HEK293 (cell line): ENCODE measurements around the gene DNAH1.

ENCODE experiments used
- CTCF ChIA-PET: fragments of 350-600 bp; formaldehyde crosslinking; extraction: SDS; loops from one replicate; lab custom pipeline; 2021; ENCODE audit warnings: antibody characterized with exemption; lab: Yijun Ruan, JAX
- POLR2A ChIA-PET: fragments of 300-600 bp; formaldehyde crosslinking; extraction: SDS; loops from one replicate; lab custom pipeline; 2020; ENCODE audit warnings: antibody characterized with exemption, inconsistent platforms; lab: Yijun Ruan, JAX
- H3K27ac ChIP-seq: fragments of 200-500 bp; sonication (Bioruptor generic); 2 replicates; pipeline ENCODE4 v1.5.1; 2014; ENCODE audit warnings: low read depth, low read length, control low read depth, inconsistent platforms; ENCODE audit errors: extremely low read depth
- H3K36me3 ChIP-seq, 2 experiments: fragments of 200-500 bp in 1 of 2; sonication (Bioruptor generic) in 1 of 2; 1 replicate in 1 of 2; 2 replicates in 1 of 2; pipeline ENCODE4 v1.5.1; 2014 to 2017; ENCODE audit warnings: inconsistent platforms in 2 of 2, low read length in 2 of 2; ENCODE audit not compliant: control insufficient read depth in 2 of 2, insufficient read depth in 1 of 2
- H3K4me1 ChIP-seq: fragments of 200-500 bp; sonication (Bioruptor generic); 2 replicates; pipeline ENCODE4 v1.5.1; 2014; ENCODE audit warnings: mild to moderate bottlenecking, low read length, inconsistent platforms; ENCODE audit not compliant: control insufficient read depth, insufficient read depth
- H3K4me3 ChIP-seq: 2 replicates; pipeline ENCODE4 v1.5.1; 2011; ENCODE audit warnings: low read depth, mild to moderate bottlenecking, control low read depth, low read length, moderate library complexity
- H3K9me3 ChIP-seq: fragments of 200-500 bp; sonication (Bioruptor generic); 2 replicates; pipeline ENCODE4 v1.5.1; 2014; ENCODE audit warnings: low read depth, low read length, inconsistent platforms; ENCODE audit not compliant: control insufficient read depth, insufficient read depth
- BCL11A ChIP-seq: fragments of 450-650 bp; formaldehyde crosslinking; IDR thresholded peaks from 2 replicates; pipeline ENCODE4 v1.5.1; 2016; ENCODE audit warnings: low read depth, missing biosample characterization, missing genetic modification characterization
- KLF7 ChIP-seq: fragments of 450-650 bp; formaldehyde crosslinking; IDR thresholded peaks from 2 replicates; pipeline ENCODE4 v1.5.1; 2016; ENCODE audit warnings: missing biosample characterization, missing genetic modification characterization, borderline replicate concordance
- OSR2 ChIP-seq: fragments of 450-650 bp; formaldehyde crosslinking; IDR thresholded peaks from 2 replicates; pipeline ENCODE4 v1.5.1; 2016; ENCODE audit warnings: missing biosample characterization, missing genetic modification characterization
- SP2 ChIP-seq: fragments of 450-650 bp; formaldehyde crosslinking; IDR thresholded peaks from 2 replicates; pipeline ENCODE4 v1.5.1; 2016; ENCODE audit warnings: missing biosample characterization, missing genetic modification characterization
- SP3 ChIP-seq: fragments of 450-650 bp; formaldehyde crosslinking; IDR thresholded peaks from 2 replicates; pipeline ENCODE4 v1.5.1; 2016; ENCODE audit warnings: missing biosample characterization, missing genetic modification characterization
- SP7 ChIP-seq: fragments of 450-650 bp; formaldehyde crosslinking; IDR thresholded peaks from 2 replicates; pipeline ENCODE4 v1.5.1; 2016; ENCODE audit warnings: missing biosample characterization, missing genetic modification characterization
- ZBTB8A ChIP-seq: fragments of 450-650 bp; formaldehyde crosslinking; IDR thresholded peaks from 2 replicates; pipeline ENCODE4 v1.5.1; 2016; ENCODE audit warnings: missing biosample characterization, missing genetic modification characterization
- ZFP41 ChIP-seq: fragments of 450-650 bp; formaldehyde crosslinking; IDR thresholded peaks from 2 replicates; pipeline ENCODE4 v1.5.1; 2016; ENCODE audit warnings: missing biosample characterization, missing genetic modification characterization, borderline replicate concordance
- ZIC2 ChIP-seq: fragments of 450-650 bp; formaldehyde crosslinking; IDR thresholded peaks from 2 replicates; pipeline ENCODE4 v1.5.1; 2016; ENCODE audit warnings: missing biosample characterization, missing genetic modification characterization
- ZNF184 ChIP-seq: fragments of 450-650 bp; IDR thresholded peaks from 2 replicates; pipeline ENCODE4 v1.5.1; 2018; ENCODE audit warnings: missing biosample characterization, mild to moderate bottlenecking, missing genetic modification characterization
- ZNF292 ChIP-seq: fragments of 450-650 bp; formaldehyde crosslinking; IDR thresholded peaks from 2 replicates; pipeline ENCODE4 v1.5.1; 2016; ENCODE audit warnings: low read depth, missing biosample characterization, missing genetic modification characterization, borderline replicate concordance
- ZNF354C ChIP-seq: fragments of 450-650 bp; formaldehyde crosslinking; IDR thresholded peaks from 2 replicates; pipeline ENCODE4 v1.5.1; 2016; ENCODE audit warnings: missing biosample characterization, missing genetic modification characterization, low read depth, borderline replicate concordance
- ZNF473 ChIP-seq: fragments of 450-650 bp; formaldehyde crosslinking; IDR thresholded peaks from 2 replicates; pipeline ENCODE4 v1.5.1; 2017; ENCODE audit warnings: missing biosample characterization, missing genetic modification characterization
- ZNF510 ChIP-seq: fragments of 450-650 bp; formaldehyde crosslinking; IDR thresholded peaks from 2 replicates; pipeline ENCODE4 v1.5.1; 2018; ENCODE audit warnings: mild to moderate bottlenecking, missing genetic modification characterization, missing biosample characterization; ENCODE audit not compliant: insufficient replicate concordance
- ZNF521 ChIP-seq: fragments of 450-650 bp; formaldehyde crosslinking; IDR thresholded peaks from 2 replicates; pipeline ENCODE4 v1.5.1; 2017; ENCODE audit warnings: missing biosample characterization, mild to moderate bottlenecking, missing genetic modification characterization
- ZNF596 ChIP-seq: fragments of 450-650 bp; IDR thresholded peaks from 2 replicates; pipeline ENCODE4 v1.5.0; 2018; ENCODE audit warnings: missing biosample characterization, mild to moderate bottlenecking, missing genetic modification characterization, moderate library complexity
- ZNF621 ChIP-seq: fragments of 450-650 bp; formaldehyde crosslinking; IDR thresholded peaks from 2 replicates; pipeline ENCODE4 v1.5.1; 2017; ENCODE audit warnings: missing biosample characterization, missing genetic modification characterization
- ZNF629 ChIP-seq: fragments of 450-650 bp; formaldehyde crosslinking; IDR thresholded peaks from 2 replicates; pipeline ENCODE4 v1.5.1; 2017; ENCODE audit warnings: missing biosample characterization, missing genetic modification characterization
- ZNF785 ChIP-seq: fragments of 450-650 bp; formaldehyde crosslinking; IDR thresholded peaks from 2 replicates; pipeline ENCODE4 v1.5.1; 2016; ENCODE audit warnings: missing biosample characterization, missing genetic modification characterization
- TF ChIP-seq, protein P1 (sequence below): fragments of 450-650 bp; formaldehyde crosslinking; optimal IDR thresholded peaks from 2 replicates; pipeline ENCODE3; 2016; ENCODE audit warnings: missing biosample characterization, mild to moderate bottlenecking, missing genetic modification characterization
- TF ChIP-seq, protein P2 (sequence below): fragments of 450-650 bp; formaldehyde crosslinking; IDR thresholded peaks from 2 replicates; pipeline ENCODE4 v1.5.1; 2016; ENCODE audit warnings: missing biosample characterization, missing genetic modification characterization
- TF ChIP-seq, protein P3 (sequence below): fragments of 450-650 bp; formaldehyde crosslinking; IDR thresholded peaks from 2 replicates; pipeline ENCODE4 v1.5.1; 2017; ENCODE audit warnings: missing biosample characterization, missing genetic modification characterization
- TF ChIP-seq, protein P4 (sequence below): fragments of 450-650 bp; formaldehyde crosslinking; IDR thresholded peaks from 2 replicates; pipeline ENCODE4 v1.5.1; 2016; ENCODE audit warnings: missing biosample characterization, missing genetic modification characterization, borderline replicate concordance

Gene DNAH1

DNA sequence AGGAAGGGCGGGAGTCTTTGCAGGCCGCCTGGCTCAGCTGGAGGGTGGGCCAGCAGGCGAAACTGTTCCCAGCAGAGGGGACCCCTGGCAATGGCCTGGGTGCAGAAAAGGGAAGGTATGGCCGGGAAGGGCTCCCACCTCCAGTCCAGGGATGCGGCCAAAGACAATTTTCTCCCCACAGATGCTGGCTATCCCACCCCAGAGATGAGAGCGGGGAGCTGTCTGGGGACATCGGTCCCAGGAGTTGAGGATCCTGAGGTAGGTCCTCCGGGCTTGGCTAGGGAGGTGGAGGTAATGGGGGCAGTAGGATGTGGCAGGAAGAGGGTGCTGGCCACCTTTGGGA is 127.1 kb downstream of the DNAH1 start (continued):
- no peak for TF ChIP-seq ZNF521

DNA sequence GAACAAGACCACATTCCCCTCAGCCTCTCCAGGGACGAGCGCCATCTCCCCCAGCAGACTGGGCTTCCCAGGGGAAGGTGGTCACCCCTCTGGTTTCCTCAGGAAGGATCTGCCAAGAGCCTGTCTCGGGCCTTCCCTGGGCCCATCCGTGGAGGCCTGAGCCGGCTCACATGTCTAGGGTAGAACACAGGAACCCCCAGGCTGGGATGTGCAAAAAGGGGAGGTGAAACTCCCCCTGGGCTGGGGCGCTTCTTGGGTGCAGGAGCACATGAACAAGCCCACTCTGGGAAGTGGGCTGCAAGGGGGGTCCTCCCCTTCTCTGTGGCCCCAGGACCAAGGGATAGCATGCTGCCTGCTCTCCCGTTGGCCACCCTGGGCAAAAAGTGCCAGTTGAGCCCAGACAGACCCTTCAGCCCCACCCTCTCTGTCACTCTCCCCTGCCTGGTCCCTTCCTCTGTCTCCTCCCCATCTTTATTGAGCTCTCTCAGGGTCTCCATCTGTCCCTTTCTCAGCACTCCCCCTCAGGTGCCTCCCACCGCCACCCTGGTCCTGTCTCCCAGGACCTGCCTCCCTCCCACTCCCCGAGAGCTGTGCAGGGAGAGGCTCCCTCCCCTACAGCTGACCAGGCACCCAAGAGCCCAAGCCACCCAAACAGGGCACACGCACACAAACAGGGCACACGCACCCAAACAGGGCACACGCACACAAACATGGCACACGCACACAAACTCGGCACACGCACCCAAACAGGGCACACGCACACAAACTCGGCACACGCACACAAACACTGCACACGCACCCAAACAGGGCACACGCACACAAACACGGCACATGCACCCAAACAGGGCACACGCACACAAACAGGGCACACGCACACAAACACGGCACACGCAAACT is 127.9 kb downstream of the DNAH1 start:
- CTCF ChIA-PET, result interaction anchor here (1.1 to 7.9 kb wide), 2 partner anchors 17 to 32 kb away, joined by 5 to 97 read pairs; no protein-coding TSS in a partner anchor
- Histone ChIP-seq H3K9me3 (no peaks in the 10 kb centered on the region), H3K27ac (no peak overlapping the region), H3K4me3 (no peak overlapping the region), H3K4me1 (no peaks in the 10 kb centered on the region), H3K36me3 (no peaks in the 10 kb centered on the region)
- TF ChIP-seq ZNF473 (tag by site-specific recombination) (no peak), ZBTB8A (no peak), ZNF621 (tag by site-specific recombination) (no peak), ZFP41 (tag by site-specific recombination) (no peak), SP3 (tag by site-specific recombination) (no peak), KLF7 (tag by site-specific recombination) (no peak), OSR2 (tag by site-specific recombination) (no peak), SP2 (peak; percentile 16; the same call in 1 of the 2 replicates), ZNF596 (tag by site-specific recombination) (no peak), ZNF354C (no peak), ZIC2 (tag by site-specific recombination) (no peak), SP7 (tag by site-specific recombination) (no peak), ZNF510 (tag by site-specific recombination) (no peak), ZNF785 (tag by site-specific recombination) (no peak), ZNF629 (tag by site-specific recombination) (no peak), BCL11A (no peak), ZNF292 (tag by site-specific recombination) (no peak), ZNF184 (no peak)
- TF ChIP-seq, protein P1, sequence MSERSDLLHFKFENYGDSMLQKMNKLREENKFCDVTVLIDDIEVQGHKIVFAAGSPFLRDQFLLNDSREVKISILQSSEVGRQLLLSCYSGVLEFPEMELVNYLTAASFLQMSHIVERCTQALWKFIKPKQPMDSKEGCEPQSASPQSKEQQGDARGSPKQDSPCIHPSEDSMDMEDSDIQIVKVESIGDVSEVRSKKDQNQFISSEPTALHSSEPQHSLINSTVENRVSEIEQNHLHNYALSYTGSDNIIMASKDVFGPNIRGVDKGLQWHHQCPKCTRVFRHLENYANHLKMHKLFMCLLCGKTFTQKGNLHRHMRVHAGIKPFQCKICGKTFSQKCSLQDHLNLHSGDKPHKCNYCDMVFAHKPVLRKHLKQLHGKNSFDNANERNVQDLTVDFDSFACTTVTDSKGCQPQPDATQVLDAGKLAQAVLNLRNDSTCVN, result peak; percentile 9
- TF ChIP-seq, protein P2, sequence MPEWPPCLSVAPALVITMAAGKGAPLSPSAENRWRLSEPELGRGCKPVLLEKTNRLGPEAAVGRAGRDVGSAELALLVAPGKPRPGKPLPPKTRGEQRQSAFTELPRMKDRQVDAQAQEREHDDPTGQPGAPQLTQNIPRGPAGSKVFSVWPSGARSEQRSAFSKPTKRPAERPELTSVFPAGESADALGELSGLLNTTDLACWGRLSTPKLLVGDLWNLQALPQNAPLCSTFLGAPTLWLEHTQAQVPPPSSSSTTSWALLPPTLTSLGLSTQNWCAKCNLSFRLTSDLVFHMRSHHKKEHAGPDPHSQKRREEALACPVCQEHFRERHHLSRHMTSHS (tag by site-specific recombination), result no peak
- TF ChIP-seq, protein P3, sequence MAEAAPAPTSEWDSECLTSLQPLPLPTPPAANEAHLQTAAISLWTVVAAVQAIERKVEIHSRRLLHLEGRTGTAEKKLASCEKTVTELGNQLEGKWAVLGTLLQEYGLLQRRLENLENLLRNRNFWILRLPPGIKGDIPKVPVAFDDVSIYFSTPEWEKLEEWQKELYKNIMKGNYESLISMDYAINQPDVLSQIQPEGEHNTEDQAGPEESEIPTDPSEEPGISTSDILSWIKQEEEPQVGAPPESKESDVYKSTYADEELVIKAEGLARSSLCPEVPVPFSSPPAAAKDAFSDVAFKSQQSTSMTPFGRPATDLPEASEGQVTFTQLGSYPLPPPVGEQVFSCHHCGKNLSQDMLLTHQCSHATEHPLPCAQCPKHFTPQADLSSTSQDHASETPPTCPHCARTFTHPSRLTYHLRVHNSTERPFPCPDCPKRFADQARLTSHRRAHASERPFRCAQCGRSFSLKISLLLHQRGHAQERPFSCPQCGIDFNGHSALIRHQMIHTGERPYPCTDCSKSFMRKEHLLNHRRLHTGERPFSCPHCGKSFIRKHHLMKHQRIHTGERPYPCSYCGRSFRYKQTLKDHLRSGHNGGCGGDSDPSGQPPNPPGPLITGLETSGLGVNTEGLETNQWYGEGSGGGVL (tag by site-specific recombination), result peak; percentile 15; the same call in 1 of the 2 replicates
- TF ChIP-seq, protein P4, sequence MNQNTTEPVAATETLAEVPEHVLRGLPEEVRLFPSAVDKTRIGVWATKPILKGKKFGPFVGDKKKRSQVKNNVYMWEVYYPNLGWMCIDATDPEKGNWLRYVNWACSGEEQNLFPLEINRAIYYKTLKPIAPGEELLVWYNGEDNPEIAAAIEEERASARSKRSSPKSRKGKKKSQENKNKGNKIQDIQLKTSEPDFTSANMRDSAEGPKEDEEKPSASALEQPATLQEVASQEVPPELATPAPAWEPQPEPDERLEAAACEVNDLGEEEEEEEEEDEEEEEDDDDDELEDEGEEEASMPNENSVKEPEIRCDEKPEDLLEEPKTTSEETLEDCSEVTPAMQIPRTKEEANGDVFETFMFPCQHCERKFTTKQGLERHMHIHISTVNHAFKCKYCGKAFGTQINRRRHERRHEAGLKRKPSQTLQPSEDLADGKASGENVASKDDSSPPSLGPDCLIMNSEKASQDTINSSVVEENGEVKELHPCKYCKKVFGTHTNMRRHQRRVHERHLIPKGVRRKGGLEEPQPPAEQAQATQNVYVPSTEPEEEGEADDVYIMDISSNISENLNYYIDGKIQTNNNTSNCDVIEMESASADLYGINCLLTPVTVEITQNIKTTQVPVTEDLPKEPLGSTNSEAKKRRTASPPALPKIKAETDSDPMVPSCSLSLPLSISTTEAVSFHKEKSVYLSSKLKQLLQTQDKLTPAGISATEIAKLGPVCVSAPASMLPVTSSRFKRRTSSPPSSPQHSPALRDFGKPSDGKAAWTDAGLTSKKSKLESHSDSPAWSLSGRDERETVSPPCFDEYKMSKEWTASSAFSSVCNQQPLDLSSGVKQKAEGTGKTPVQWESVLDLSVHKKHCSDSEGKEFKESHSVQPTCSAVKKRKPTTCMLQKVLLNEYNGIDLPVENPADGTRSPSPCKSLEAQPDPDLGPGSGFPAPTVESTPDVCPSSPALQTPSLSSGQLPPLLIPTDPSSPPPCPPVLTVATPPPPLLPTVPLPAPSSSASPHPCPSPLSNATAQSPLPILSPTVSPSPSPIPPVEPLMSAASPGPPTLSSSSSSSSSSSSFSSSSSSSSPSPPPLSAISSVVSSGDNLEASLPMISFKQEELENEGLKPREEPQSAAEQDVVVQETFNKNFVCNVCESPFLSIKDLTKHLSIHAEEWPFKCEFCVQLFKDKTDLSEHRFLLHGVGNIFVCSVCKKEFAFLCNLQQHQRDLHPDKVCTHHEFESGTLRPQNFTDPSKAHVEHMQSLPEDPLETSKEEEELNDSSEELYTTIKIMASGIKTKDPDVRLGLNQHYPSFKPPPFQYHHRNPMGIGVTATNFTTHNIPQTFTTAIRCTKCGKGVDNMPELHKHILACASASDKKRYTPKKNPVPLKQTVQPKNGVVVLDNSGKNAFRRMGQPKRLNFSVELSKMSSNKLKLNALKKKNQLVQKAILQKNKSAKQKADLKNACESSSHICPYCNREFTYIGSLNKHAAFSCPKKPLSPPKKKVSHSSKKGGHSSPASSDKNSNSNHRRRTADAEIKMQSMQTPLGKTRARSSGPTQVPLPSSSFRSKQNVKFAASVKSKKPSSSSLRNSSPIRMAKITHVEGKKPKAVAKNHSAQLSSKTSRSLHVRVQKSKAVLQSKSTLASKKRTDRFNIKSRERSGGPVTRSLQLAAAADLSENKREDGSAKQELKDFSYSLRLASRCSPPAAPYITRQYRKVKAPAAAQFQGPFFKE, result no peak
- POLR2A ChIA-PET, result no interaction called here
